Lower leg skin (tissue), 3 donors: ENCODE measurements around the gene EXOC6B.

Experiments used
- CTCF ChIP-seq, 3 donors: fragments of 450-650 bp; IDR thresholded peaks; one replicate each; pipeline ENCODE4 v1.5.1; 2016; ENCODE audit warnings: antibody characterized with exemption in 3 of 3, mild to moderate bottlenecking in 3 of 3, moderate library complexity in 2 of 3
- POLR2A ChIP-seq, 2 donors: fragments of 450-650 bp; IDR thresholded peaks; one replicate each; pipeline ENCODE4 v1.6.1; 2016 to 2017; ENCODE audit warnings: antibody characterized with exemption in 2 of 2, mild to moderate bottlenecking in 1 of 2, moderate library complexity in 1 of 2

GRCh38 chr2:72138011-72138881 lies 687.6 kb downstream of the EXOC6B start:
- no peak for TF ChIP-seq CTCF (IDR thresholded peaks at IDR 0.05)
- no peak for TF ChIP-seq POLR2A (IDR thresholded peaks at IDR 0.05)
